HG03439 (cell line): Measurements from ENCODE around the gene PDK3.

Source experiments
- ATAC-seq: cut with Tn5 transposase; IDR thresholded peaks from one replicate; pipeline ENCODE4 v1.9.1; 2021; ENCODE audit warnings: mild to moderate bottlenecking, moderate library complexity; ENCODE audit not compliant: unreplicated experiment

Gene PDK3

DNA sequence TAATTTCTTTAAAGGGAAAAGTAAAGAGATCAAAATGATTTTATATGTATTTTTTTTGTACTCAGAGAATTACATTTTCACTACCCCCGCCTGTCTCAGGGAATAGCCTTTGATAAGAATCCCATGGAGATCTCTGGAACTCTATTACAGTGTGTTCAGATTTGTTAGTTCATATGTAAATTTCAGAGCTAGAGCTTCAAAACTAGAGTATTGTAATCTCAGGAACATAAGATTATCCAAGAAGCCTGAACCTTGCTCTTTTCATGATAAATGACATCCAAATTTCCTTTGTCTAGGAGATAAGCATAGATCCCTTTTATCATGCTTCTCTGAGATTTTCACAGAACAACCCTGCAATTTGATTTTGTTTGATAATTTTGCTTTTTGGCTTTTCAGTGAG lies 82.9 kb downstream of the PDK3 start:
- ATAC-seq: no peak

DNA sequence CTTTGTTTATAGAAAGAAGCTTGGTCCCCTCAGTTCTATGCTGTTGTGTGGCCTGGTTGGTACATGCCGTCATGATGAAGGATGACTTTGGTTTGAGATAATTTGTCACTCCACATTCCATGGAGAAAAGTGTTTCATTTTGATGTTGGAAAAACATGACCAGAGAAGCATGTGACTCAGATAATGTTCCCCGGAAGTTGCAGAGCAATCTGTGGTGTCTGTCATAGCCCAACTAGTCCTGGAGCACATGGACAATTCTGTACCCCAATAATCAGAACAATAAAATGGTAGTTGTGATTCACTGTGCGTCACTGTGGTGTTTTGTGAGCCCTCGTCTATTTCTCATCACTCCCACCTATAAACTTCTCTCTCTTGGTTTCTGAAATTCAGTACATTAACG lies 85.1 kb downstream of the PDK3 start:
- no peak for ATAC-seq

GRCh38 chrX:24553011-24553410 lies 87.9 kb downstream of the PDK3 start:
- ATAC-seq: no peak

DNA sequence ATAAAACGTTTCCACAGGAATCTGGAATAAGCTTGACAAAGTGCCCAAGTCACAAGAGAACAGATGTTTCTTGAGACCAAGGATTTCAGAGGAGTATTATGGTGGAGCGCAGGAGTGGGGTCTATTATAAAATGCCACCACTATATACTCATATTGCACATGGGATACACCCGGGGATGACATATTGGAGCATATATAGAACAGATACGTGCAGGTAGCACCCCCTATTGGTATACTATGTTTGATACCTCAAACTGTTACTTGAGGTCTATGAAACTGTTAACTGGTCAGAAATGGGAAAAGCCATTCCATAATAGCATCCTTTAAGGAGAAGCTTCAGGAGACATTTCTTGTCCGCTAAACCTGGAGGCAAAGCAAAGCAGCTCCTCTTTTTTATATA lies 96.0 kb downstream of the PDK3 start:
- no peak for ATAC-seq

DNA sequence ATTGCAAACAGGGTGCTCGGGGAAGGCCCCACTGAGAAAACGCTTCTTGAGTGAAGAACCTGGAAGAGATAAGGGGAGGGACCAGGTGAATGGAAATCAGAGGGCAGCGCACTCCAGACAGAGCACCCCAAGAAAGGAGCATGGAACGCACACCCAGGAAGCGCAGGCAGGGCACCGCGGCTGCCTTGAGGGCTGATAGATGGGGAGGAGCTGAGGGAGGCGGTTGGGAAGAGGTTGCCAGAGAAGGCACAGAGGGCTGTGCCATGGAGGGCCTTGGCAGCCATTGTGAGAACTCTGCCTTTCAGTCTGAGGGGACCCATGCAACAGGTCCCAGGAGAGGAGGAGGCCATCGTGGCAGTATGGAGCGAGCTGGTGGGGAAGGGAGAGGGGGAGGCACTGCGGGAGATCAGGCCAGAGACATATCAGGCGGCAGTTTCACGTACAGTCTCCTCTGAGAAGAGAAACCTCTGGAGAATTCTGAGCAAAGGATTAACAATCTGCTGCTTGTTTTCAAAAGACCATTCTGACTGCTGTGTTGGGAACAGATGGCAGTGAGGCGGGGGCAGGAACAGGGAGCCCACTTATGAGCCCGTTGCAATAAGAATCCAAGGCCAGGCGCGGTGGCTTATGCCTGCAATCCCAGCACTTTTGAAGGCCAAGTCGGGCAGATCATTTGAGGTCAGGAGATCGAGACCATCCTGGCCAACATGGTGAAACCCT lies 98.4 kb downstream of the PDK3 start:
- ATAC-seq: no peak

DNA sequence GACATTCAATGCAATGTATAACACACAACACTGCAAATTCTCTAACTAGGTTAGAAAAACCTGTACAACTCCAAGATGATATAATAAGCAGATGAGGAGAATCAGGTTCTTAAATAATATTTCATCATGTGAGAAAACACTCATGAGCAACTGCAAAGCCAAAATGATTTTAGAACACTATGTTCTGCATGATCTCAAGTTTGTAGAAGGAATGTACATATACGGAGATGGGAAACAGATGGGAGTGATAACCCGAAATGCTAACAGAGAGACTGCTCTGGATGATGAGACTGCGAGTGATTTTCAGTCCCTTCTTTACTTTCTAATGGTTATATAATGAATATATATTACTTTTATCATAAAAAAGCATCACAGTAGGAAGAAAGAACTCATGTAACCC lies 101.2 kb downstream of the PDK3 start:
- ATAC-seq: no peak

GRCh38 chrX:24567169-24567568 lies 102.1 kb downstream of the PDK3 start:
- no peak for ATAC-seq

- no peak for ATAC-seq
Observed at GRCh38 chrX:24574743-24575142, 109.7 kb downstream of the PDK3 start.

- ATAC-seq: no peak
Observed at GRCh38 chrX:24575496-24575895, 110.4 kb downstream of the PDK3 start.

GRCh38 chrX:24577091-24577490 lies 112.0 kb downstream of the PDK3 start:
- ATAC-seq: no peak
